CD8-positive, alpha-beta memory T cell (primary cell): ENCODE data around the gene ZC3H12D. TPM values are rescaled to one million over a fixed set of nuclear protein-coding genes. Genes with fewer than 3 reads are reported as not detected.

ENCODE experiments used
- CTCF ChIA-PET: fragments of 350-600 bp; sonication (Branson Sonifier 250); formaldehyde crosslinking; loops from one replicate; lab custom pipeline; 2021; ENCODE audit warnings: antibody characterized with exemption; lab: Charles Lee
- POLR2A ChIA-PET: fragments of 350-600 bp; sonication (Branson Sonifier 250); formaldehyde crosslinking; loops from one replicate; lab custom pipeline; 2021; ENCODE audit warnings: antibody characterized with exemption; lab: Charles Lee
- DNase-seq, 5 donors: peaks; one replicate each; pipeline versions ENCODE4 v3.0.0 to v3.0.0-alpha.2; 2020 to 2022; ENCODE audit warnings: mixed read lengths in 1 of 5
- H3K27ac ChIP-seq: one replicate; pipeline ENCODE4 v1.7.0; 2013; ENCODE audit warnings: low read depth, mild to moderate bottlenecking, low read length, moderate library complexity
- H3K27me3 ChIP-seq: 2 replicates; pipeline ENCODE4 v1.7.0; 2013; ENCODE audit warnings: low read length, mild to moderate bottlenecking; ENCODE audit not compliant: insufficient read depth, poor library complexity, severe bottlenecking
- H3K36me3 ChIP-seq: 2 replicates; pipeline ENCODE4 v1.7.0; 2013; ENCODE audit warnings: mild to moderate bottlenecking, low read length, moderate library complexity; ENCODE audit not compliant: insufficient read depth
- H3K4me1 ChIP-seq: 2 replicates; pipeline ENCODE4 v1.7.0; 2013; ENCODE audit warnings: mild to moderate bottlenecking, low read length, moderate library complexity; ENCODE audit not compliant: insufficient read depth
- H3K4me3 ChIP-seq: 2 replicates; pipeline ENCODE4 v1.7.0; 2013; ENCODE audit warnings: mild to moderate bottlenecking, low read length
- H3K9me3 ChIP-seq: 2 replicates; pipeline ENCODE4 v1.7.0; 2013; ENCODE audit warnings: mild to moderate bottlenecking, low read length
- H3K27ac Mint-ChIP-seq, 8 donors: one replicate each; pipeline ENCODE4 v1.8.0; 2020 to 2021; ENCODE audit warnings: mixed read lengths in 8 of 8, mild to moderate bottlenecking in 6 of 8, inconsistent platforms in 3 of 8, moderate library complexity in 3 of 8
- H3K27me3 Mint-ChIP-seq, 2 donors: one replicate each; pipeline ENCODE4 v1.8.0; 2020 to 2021; ENCODE audit warnings: mixed read lengths in 2 of 2, mild to moderate bottlenecking in 1 of 2, moderate library complexity in 1 of 2
- H3K36me3 Mint-ChIP-seq, 3 donors: one replicate each; pipeline ENCODE4 v1.8.0; 2020 to 2021; ENCODE audit warnings: mixed read lengths in 3 of 3, inconsistent platforms in 1 of 3, mild to moderate bottlenecking in 1 of 3
- H3K4me1 Mint-ChIP-seq, 3 donors: one replicate each; pipeline ENCODE4 v1.8.0; 2020 to 2021; ENCODE audit warnings: mixed read lengths in 3 of 3, inconsistent platforms in 1 of 3, mild to moderate bottlenecking in 1 of 3
- H3K4me3 Mint-ChIP-seq, 7 donors: one replicate each; pipeline ENCODE4 v1.8.0; 2020 to 2021; ENCODE audit warnings: mixed read lengths in 7 of 7, mild to moderate bottlenecking in 6 of 7, moderate library complexity in 4 of 7, inconsistent platforms in 2 of 7
- H3K9me3 Mint-ChIP-seq, 5 donors: one replicate each; pipeline ENCODE4 v1.8.0; 2020 to 2022; ENCODE audit warnings: mixed read lengths in 5 of 5, mild to moderate bottlenecking in 3 of 5, moderate library complexity in 2 of 5, inconsistent platforms in 1 of 5
- polyA plus RNA-seq: library from polyadenylated mRNA; unstranded; fragments of 300-500 nt; fragmentation: Illumina TruSeq; gene quantifications from one replicate; pipeline ENCODE4 v1.2.3, GENCODE V29; 2021
- total RNA-seq, 2 experiments: library from RNA; stranded (reverse); gene quantifications; one replicate each; pipeline ENCODE4 v1.2.3, GENCODE V29; 2021

The ZC3H12D gene
- total and polyA plus RNA-seq, 3 experiments from 2014 or later, result 2.5 to 84.5 (median 83.5) TPM

DNA sequence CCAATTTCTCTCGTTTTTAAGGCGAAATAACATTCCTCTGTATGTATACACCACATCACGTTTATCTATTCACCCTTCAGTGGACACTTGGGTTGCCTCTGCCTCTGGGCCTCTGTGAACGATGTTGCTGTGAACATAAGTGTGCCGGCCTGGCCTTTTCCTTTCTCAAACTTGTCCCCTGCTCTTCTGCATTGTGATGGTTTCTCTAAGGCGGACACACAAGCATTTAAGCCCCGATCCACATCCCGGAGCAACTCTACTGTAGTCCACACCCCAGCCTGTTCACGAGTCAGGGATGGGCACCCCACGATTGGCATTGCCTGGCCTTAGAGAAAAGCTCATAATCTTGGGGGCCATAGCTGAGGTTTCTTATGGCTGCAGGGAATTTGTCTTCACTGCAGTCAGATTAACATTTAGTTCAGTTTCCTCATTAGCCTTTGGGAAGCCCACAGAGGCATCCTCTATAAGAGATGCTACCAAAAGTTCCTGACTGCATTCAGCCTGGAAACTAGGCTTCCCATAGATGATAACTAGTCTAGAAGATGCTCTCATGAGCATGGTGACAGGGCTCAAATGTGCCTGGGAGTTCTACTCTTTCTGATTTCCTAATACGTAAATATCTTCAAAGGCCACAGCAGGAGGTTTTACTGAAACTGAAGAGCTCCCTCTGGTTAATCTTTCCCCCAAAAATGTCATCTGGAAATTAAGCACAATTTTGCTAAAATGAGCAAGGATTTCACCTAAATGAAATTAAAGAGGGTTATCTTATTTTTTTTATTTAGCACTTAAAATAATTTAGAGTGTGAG, 762 bp downstream of the ZC3H12D start:
- peak overlapping the region; percentile 73 for H3K27ac ChIP-seq
- peak overlapping the region; percentile 68 for H3K4me3 ChIP-seq
- H3K4me3 Mint-ChIP-seq, result peak overlapping the region; percentile 88 to 99 (median 95)
- H3K36me3 Mint-ChIP-seq, result peaks cover 0 to 53% (median 6%) of the 10 kb centered on the region in 3 donors
- H3K9me3 Mint-ChIP-seq, result no peaks in the 10 kb centered on the region
- DNase-seq, result no peak
- POLR2A ChIA-PET, result interaction anchor here (0.6 to 2.8 kb wide), 15 partner anchors 9 to 836 kb away, joined by 3 to 39 read pairs (median 6); partner anchors contain the start of gene PPIL4
- H3K27ac Mint-ChIP-seq, result peak overlapping the region; percentile 91 to 100 (median 99)
- peaks cover 44 to 65% (median 48%) of the 10 kb centered on the region in 3 donors for H3K4me1 Mint-ChIP-seq
- CTCF ChIA-PET, result interaction anchor here (0.7 to 4.0 kb wide), 15 partner anchors 10 to 402 kb away, joined by 3 to 44 read pairs (median 4); partner anchors contain the start of gene PPIL4
- H3K4me1 ChIP-seq, result peaks cover 42% of the 10 kb centered on the region
- no peaks in the 10 kb centered on the region for H3K27me3 Mint-ChIP-seq
- no peaks in the 10 kb centered on the region for H3K27me3 ChIP-seq
- H3K36me3 ChIP-seq, result no peaks in the 10 kb centered on the region
- H3K9me3 ChIP-seq, result no peaks in the 10 kb centered on the region

- POLR2A ChIA-PET, result interaction anchor here (0.6 to 2.8 kb wide), 2 partner anchors 25 to 417 kb away, joined by 3 to 19 read pairs; no protein-coding TSS in a partner anchor
- no peaks in the 10 kb centered on the region for H3K27me3 ChIP-seq
- peak overlapping the region; percentile 73 for H3K27ac ChIP-seq
- peak overlapping the region; percentile 68 for H3K4me3 ChIP-seq
- Mint-ChIP-seq H3K27ac (peak overlapping the region; percentile 91 to 100 (median 99)), H3K4me3 (peak overlapping the region; percentile 88 to 99 (median 95)), H3K27me3 (no peaks in the 10 kb centered on the region), H3K9me3 (no peaks in the 10 kb centered on the region), H3K36me3 (peaks cover 0 to 59% (median 6%) of the 10 kb centered on the region in 3 donors), H3K4me1 (peaks cover 51 to 65% (median 52%) of the 10 kb centered on the region in 3 donors)
- H3K9me3 ChIP-seq, result no peaks in the 10 kb centered on the region
- H3K4me1 ChIP-seq, result peaks cover 48% of the 10 kb centered on the region
- CTCF ChIA-PET, result interaction anchor here (1.0 to 4.0 kb wide), 5 partner anchors 9 to 62 kb away, joined by 3 to 44 read pairs (median 4); partner anchors contain the start of gene PPIL4
- DNase-seq, result no peak
- no peaks in the 10 kb centered on the region for H3K36me3 ChIP-seq
These were observed 1.5 kb downstream of the ZC3H12D start for GRCh38 chr6:149483334-149483725.

DNA sequence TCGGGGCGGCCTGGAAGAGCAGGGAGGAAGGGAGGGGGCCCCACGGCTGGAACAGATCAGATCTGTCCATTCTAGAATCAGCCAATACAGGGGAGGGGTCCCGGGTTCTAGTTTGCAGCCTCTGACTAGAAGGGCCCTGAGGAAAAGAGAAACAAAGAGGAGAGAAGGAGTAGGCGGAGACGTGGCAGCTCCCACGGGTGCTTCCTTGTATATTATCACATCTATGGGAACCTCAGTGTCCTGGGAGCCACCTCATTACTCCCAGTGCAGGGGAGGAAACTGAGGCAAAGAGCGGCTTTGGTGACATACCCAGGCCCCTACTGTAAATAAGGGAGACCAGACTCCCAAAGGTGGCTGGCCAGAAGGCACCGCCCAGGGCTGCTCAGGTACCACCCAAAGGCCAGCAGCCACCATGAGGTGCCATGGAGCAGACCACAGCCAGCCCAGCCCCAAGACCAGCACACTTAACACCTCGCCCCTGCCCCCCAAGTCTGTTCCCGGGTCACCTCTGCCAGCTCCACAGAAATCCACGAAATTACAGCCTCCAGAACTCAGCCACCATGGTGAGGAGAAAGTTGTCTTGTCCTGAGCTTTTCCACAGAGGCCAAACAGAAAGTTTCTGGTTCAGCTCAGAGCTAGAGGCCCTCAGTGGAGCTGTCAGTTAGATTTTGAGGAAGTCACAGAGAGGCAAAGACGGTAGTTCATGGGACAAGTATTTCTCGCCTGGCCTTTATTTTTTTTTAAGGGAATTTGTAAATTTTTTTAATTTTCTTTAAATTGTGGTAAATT, 2.1 kb downstream of the ZC3H12D start:
- Mint-ChIP-seq H3K27me3 (no peaks in the 10 kb centered on the region), H3K4me1 (peaks cover 51 to 65% (median 52%) of the 10 kb centered on the region in 3 donors), H3K9me3 (no peaks in the 10 kb centered on the region), H3K27ac (peak overlapping the region; percentile 91 to 100 (median 99)), H3K4me3 (peak overlapping the region; percentile 88 to 99 (median 95)), H3K36me3 (peaks cover 0 to 61% (median 6%) of the 10 kb centered on the region in 3 donors)
- ChIA-PET CTCF (interaction anchor here (1.5 to 4.0 kb wide), 3 partner anchors 9 to 28 kb away, joined by 4 to 44 read pairs (median 20); no protein-coding TSS in a partner anchor), POLR2A (interaction anchor here (0.6 to 2.8 kb wide), 2 partner anchors 26 to 416 kb away, joined by 3 to 19 read pairs; no protein-coding TSS in a partner anchor)
- H3K4me3 ChIP-seq, result peak overlapping the region; percentile 68
- peaks cover 48% of the 10 kb centered on the region for H3K4me1 ChIP-seq
- H3K27ac ChIP-seq, result peak overlapping the region; percentile 73
- no peaks in the 10 kb centered on the region for H3K27me3 ChIP-seq
- H3K9me3 ChIP-seq, result no peaks in the 10 kb centered on the region
- peak in 1 of 5 donors; percentile 15 for DNase-seq
- no peaks in the 10 kb centered on the region for H3K36me3 ChIP-seq

- DNase-seq, result peak; percentile 29 to 68 (median 40)
- peaks cover 58 to 73% (median 63%) of the 10 kb centered on the region in 3 donors for H3K4me1 Mint-ChIP-seq
- H3K36me3 Mint-ChIP-seq, result peaks cover 0 to 74% (median 6%) of the 10 kb centered on the region in 3 donors
These were observed 4.1 kb downstream of the ZC3H12D start for GRCh38 chr6:149480502-149481280.

DNA sequence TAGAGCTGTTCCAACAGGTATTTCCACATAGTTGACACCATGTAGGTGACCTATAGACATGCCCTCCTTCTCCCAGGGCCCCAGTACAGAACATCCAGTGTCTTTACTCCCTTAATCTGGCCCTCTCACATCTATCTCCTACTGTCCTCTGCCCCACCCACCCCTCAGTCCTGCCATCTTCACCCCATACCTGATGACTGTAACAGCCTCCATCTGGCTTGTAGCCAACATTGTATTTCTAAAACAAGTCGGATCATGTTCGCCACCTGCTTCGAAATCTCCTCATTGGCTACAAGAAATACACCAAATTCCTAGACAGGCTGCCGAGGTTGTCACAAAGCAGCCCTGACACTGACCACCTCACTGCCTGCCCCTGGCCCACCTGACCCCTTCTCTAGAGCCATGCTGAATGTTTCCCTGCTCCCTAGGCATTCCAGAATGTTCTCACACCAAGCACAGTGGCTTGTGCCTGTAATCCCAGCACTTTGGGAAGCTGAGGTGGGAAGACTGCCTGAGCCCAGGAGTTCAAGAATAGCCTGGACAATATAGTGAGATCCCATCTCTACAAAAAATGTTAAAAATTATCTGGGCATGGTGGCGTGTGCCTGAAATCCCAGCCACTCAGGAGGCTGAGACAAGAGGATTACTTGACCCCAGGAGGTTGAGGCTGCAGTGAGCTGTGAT, 6.0 kb downstream of the ZC3H12D start:
- no peaks in the 10 kb centered on the region for H3K9me3 Mint-ChIP-seq
- H3K4me3 Mint-ChIP-seq, result peak overlapping the region in 2 of 7 donors; percentile 32 to 40
- Histone ChIP-seq H3K36me3 (no peaks in the 10 kb centered on the region), H3K27me3 (no peaks in the 10 kb centered on the region), H3K4me3 (no peak overlapping the region), H3K9me3 (no peaks in the 10 kb centered on the region), H3K4me1 (peaks cover 40% of the 10 kb centered on the region), H3K27ac (no peak overlapping the region)
- H3K36me3 Mint-ChIP-seq, result peaks cover 0 to 79% (median 6%) of the 10 kb centered on the region in 3 donors
- CTCF ChIA-PET, result interaction anchor here (1.4 to 1.9 kb wide), 3 partner anchors 10 to 47 kb away, joined by 3 to 7 read pairs (median 4); no protein-coding TSS in a partner anchor
- H3K4me1 Mint-ChIP-seq, result peaks cover 44 to 63% (median 58%) of the 10 kb centered on the region in 3 donors
- POLR2A ChIA-PET, result interaction anchor here (0.6 kb wide), 1 partner anchor 97 kb away, joined by 3 read pairs; no protein-coding TSS in a partner anchor
- no peak for DNase-seq
- H3K27ac Mint-ChIP-seq, result peak overlapping the region in 7 of 8 donors; percentile 4 to 81 (median 49)
- no peaks in the 10 kb centered on the region for H3K27me3 Mint-ChIP-seq

More at GRCh38 chr6:149480502-149481280, 4.1 kb downstream of the ZC3H12D start:
- ChIA-PET POLR2A (no interaction called here), CTCF (interaction anchor here (0.7 to 1.9 kb wide), 2 partner anchors 49 to 140 kb away, joined by 3 to 7 read pairs; no protein-coding TSS in a partner anchor)
- Histone ChIP-seq H3K27ac (peak overlapping the region; percentile 73), H3K4me3 (peak overlapping the region; percentile 48), H3K4me1 (peaks cover 43% of the 10 kb centered on the region), H3K9me3 (no peaks in the 10 kb centered on the region), H3K27me3 (no peaks in the 10 kb centered on the region), H3K36me3 (no peaks in the 10 kb centered on the region)
- H3K4me3 Mint-ChIP-seq, result peak overlapping the region; percentile 88 to 99 (median 95)
- H3K27me3 Mint-ChIP-seq, result no peaks in the 10 kb centered on the region
- no peaks in the 10 kb centered on the region for H3K9me3 Mint-ChIP-seq
- peak overlapping the region; percentile 91 to 100 (median 99) for H3K27ac Mint-ChIP-seq

DNA sequence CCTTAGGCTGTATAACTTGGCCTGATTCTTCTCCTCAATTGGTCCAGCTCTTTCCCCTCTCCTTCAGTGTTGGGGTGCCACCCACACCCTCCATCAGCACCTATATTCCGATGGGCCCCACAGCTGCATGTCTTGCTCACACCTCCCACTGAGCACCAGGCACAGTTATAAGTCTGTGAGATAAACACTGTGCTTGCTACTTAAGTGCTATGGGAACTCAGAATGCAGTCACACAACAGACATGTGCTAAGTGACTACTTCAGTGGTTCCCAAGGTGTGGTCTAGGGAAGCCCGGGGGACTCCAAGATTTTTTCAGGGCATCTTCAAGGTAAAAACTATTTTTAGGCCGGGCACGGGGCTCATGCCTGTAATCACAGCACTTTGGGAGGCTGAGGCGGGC, 7.3 kb downstream of the ZC3H12D start:
- Mint-ChIP-seq H3K4me1 (peaks cover 44 to 76% (median 60%) of the 10 kb centered on the region in 3 donors), H3K27me3 (no peaks in the 10 kb centered on the region), H3K4me3 (no peak overlapping the region), H3K36me3 (peaks cover 0 to 80% (median 6%) of the 10 kb centered on the region in 3 donors), H3K9me3 (no peaks in the 10 kb centered on the region), H3K27ac (peak overlapping the region in 2 of 8 donors; percentile 72 to 74)
- CTCF ChIA-PET, result interaction anchor here (1.4 kb wide), 2 partner anchors 16 to 45 kb away, joined by 3 to 4 read pairs; no protein-coding TSS in a partner anchor
- H3K36me3 ChIP-seq, result no peaks in the 10 kb centered on the region
- POLR2A ChIA-PET, result no interaction called here
- H3K4me1 ChIP-seq, result peaks cover 42% of the 10 kb centered on the region
- H3K9me3 ChIP-seq, result no peaks in the 10 kb centered on the region
- no peak overlapping the region for H3K27ac ChIP-seq
- no peaks in the 10 kb centered on the region for H3K27me3 ChIP-seq
- H3K4me3 ChIP-seq, result no peak overlapping the region
- no peak for DNase-seq
